ENCODE results near the gene COL4A2.

COL4A2 gene

GRCh38 chr13:110354715-110355473 is 47.8 kb downstream of the COL4A2 start:
- no peak for DNase-seq (ENCODE audit: low read depth)

GRCh38 chr13:110356362-110356761 is 49.3 kb downstream of the COL4A2 start:
- no peak for DNase-seq (ENCODE audit: low read depth)

DNA sequence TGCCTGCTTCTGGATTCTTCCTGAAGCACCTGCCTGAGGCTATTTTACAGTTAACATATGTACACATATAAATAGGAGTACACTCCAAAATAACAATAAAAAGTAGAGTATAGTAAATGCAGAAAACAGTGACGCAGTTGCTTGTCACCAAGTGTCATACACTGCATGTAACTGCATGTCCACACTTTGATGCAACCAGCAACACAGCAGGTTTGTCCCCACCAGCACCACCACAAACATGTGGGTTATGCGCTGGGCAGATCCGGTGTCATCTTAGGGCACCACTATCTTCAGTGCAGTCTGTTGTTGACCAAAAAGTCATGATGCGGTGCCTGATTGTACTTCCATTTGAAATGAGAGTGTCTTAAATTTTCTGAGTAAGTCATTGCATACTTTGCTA is 51.3 kb downstream of the COL4A2 start:
- no peak for DNase-seq (ENCODE audit: low read depth)

DNA sequence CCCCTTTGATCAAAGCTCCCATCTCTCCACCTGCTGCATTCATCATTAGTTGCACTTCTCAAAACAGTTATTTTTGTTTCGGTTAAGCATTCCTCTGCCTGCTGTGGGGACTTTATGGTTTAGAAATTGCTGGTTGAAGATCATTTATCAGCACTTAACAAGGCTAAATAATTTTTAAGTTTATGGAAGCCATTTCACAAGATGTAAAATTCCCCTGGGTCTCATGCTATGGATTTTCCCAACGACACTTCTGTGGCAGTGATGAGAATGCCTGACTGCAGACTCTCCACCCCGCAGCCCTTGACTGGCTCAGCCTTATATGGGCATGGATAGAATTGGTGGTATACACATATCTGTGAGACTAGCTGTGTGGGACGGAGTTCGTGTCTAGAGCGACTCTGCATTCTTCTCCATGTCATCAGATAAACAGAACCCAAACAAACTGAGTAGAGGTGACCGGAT is 52.8 kb downstream of the COL4A2 start:
- no peak for DNase-seq (ENCODE audit: low read depth)

DNA sequence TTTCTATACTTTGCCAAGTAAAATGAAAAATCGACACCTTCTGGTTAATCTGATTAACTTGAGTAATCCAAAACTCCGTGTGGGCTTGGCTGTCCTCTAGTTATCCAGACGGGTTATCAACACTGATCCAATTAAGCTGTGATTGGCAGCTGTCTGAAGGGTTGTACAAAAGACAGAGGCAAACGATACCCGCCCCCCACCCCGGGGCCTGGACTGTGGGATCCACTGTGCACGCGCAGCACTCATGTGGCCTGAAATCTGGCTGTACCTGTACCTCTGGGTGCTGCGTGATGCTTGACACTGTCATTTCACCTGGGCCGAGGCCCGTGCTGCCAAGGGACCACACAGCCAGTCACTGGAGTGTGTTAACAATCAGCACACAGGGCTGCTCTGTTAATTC is 53.5 kb downstream of the COL4A2 start:
- no peak for DNase-seq (ENCODE audit: low read depth)

DNA sequence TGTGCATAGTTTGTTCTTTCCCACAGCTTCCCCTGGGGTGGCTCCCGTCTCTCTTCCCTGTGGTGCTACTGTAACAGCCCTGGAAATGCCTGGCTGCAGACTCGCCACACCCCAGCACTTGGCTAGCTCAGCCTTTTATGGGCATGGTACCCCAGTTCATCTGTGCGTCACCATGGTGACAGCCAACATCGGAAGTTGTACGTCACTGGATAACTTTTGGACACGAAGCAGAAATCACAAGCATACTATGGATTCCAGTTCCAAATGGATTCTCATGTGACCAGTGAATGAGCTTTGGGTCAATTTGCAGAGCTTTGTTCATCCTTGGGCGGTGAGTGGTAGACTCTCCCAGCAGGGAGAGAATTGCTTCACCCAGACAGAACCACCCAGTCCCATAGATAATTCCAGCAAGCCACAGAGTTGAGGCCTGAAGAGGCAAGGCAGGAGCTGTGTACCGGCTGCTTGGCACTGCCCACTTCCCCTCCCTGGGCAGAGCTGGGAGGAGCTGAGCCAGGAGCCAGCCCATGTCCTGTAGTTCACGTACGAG is 54.4 kb downstream of the COL4A2 start:
- DNase-seq (ENCODE audit: low read depth): peak; percentile 97

DNA sequence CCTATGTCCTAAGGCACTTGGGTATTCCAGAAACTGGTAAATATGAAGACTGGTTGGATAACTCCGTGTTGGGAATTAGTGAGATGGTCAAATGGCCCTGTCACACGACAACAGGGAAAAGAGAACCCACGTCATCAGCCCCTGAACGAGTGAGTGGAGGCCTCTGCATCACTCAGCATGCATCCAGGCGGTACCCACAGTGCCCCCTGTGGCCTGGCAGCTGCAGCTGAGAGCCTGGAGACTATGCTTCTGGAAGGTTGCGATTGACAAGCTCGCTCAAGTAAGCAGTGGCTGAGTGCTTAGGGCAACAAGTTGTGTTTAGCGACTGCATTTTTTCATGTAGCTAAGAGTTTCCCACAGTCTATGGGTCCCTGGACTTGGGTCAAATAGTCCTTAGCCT is 55.9 kb downstream of the COL4A2 start:
- no peak for DNase-seq (ENCODE audit: low read depth)

DNA sequence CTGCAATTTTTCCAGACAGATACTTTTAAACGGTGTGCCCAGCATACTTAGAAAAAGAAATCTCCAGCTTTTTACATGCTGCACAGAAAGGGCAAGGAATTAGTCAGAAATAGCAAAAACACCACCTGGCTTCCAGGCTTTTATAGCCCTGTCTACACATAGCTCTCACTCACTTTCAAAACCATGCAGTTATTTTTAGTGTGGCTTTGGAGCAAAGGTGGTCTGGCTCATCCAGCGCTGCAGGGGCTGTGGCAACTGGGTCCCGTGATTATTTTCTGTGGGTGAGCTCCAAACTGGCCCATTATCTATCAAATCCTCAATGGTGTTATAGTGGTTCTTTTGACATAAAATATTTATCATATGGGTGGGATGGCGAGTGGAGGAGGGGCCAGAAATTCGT is 57.0 kb downstream of the COL4A2 start:
- no peak for DNase-seq (ENCODE audit: low read depth)

GRCh38 chr13:110365876-110366275 is 58.8 kb downstream of the COL4A2 start:
- no peak for DNase-seq (ENCODE audit: low read depth)

DNA sequence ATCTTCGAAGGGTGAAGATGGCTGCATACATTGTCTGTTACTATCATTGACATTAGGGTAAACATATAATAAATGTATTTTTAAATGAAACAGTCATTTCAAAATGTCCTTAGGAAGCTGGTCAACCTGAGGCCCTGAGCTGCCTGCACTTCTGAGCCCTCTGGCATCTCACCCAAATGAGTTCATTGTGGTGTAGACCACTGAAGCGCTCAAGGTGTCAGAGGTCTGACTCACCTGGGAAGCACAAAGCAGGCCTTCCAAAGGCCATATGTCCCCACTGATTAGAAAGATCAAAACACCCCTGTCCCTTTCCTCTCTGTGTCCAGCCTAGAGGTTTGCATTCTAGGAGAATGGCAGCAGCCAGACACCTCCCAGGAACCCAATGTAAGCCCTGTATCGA is 59.6 kb downstream of the COL4A2 start:
- no peak for DNase-seq (ENCODE audit: low read depth)

DNA sequence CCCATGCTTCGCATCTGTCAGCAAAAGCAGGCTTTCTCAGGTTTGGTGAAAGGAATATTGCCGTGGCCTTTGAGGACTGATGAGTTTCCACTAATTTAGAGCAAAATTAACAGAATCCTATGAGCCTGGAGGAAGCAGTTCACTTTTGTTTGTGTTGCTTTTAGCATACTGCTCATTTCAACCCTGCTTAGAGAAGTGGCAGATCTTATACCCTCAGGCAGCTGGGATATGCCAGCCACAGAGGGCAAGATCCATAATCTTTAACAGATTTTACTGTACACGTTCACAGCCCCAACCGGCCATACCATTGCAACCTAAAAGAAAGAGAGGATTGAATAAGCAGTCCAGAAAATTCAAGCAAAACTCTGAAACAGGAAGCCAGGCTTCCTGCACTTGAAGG is 60.5 kb downstream of the COL4A2 start:
- no peak for DNase-seq (ENCODE audit: low read depth)

- no peak for DNase-seq (ENCODE audit: low read depth)
These were observed 61.3 kb downstream of the COL4A2 start for GRCh38 chr13:110368408-110368807.

- DNase-seq (ENCODE audit: low read depth): no peak
These were observed 62.3 kb downstream of the COL4A2 start for GRCh38 chr13:110369400-110369799.

GRCh38 chr13:110371550-110372465 is 64.7 kb downstream of the COL4A2 start:
- no peak for DNase-seq (ENCODE audit: low read depth)

- no peak for DNase-seq (ENCODE audit: low read depth)
These were observed 65.6 kb downstream of the COL4A2 start for GRCh38 chr13:110372676-110373075.

DNA sequence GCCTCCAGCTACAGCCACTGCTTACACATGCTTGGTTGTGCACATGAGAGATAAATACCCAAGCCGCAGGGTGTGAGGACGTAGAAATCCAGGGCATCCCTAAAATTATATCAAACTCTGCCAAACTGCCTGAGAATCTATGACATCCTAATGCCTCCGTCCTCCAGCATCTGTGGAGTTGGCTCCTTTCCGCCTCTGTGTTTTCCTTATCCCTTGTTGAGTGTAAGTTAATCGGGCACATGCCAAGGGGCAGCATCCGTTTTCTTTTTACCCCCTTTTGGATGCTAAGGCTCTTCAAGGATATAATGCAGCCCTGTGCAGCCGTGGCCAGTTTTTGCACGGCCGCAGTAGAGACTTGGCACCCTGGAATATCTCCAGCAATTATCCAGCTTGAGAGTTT is 66.5 kb downstream of the COL4A2 start:
- DNase-seq (ENCODE audit: low read depth): no peak

DNA sequence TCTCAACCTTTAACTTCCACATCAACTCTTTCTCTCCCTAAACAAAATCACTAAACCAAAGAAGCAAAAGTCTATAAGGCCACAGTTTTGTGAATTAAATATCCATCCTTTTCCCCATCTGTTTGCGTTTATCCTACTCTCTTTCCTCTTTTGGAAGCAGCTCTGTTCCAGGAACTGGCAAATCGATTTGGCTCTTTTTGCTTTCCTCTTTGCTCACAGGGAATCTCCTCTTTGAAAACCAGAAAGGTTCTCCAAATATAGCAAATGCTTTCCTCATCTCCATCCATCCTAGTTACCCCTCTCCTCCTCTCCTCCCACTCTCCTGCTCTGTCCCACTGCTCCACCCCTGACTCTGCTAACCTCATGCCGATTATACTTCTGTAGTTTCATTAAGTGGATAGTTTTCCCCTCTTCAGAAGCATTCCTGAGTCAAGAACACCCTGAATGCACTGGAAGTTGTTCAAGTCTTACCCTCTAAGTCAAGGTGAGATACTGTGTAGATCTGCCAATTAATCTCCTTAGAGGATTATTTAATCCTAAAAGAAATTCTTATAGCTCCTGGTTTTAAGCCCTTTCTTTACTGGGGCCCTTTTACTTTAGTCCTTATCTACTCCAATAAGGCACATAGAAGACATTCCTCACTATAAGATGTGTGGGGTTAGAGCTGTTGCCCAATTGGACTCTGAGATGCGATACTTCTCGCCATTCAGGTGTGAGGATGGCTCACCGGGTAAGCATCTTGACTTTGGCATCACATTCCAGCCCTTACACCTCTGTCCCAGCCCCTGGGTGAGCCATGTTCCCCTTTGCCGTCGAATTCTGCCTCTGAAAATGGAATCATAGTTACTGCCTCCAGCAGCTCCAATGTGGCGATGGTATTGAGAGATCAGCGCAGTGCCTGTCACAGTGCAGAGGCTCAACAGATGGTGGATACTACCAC is 67.6 kb downstream of the COL4A2 start:
- DNase-seq (ENCODE audit: low read depth): no peak

DNA sequence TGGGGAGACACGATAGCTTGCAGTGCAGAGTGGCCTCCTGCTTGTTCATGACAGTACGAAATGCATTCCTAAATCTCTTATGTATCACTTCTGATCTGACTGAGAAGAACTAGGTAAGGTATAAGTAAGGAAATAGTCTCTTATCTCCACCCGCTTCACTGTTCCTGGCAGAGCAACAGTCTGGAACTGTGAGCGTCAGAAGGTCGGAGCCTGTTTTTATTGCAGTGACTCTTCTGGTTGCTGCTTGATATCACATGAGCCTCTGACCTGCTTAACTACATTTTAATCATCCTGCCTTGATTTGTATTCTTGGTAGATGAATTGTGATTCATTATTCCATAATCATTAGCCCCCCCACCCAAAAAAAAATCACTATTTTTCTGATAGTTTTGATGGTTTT is 69.0 kb downstream of the COL4A2 start:
- DNase-seq (ENCODE audit: low read depth): no peak

GRCh38 chr13:110377178-110377825 is 70.2 kb downstream of the COL4A2 start:
- no peak for DNase-seq (ENCODE audit: low read depth)

GRCh38 chr13:110377826-110378201 is 70.7 kb downstream of the COL4A2 start:
- no peak for DNase-seq (ENCODE audit: low read depth)

- no peak for DNase-seq (ENCODE audit: low read depth)
These were observed 72.3 kb downstream of the COL4A2 start for GRCh38 chr13:110379358-110379757.
